ENCODE data around the gene GPR137. TPM values are rescaled to one million over a fixed set of nuclear protein-coding genes. Genes with fewer than 3 reads are reported as not detected.

The GPR137 gene
- total and polyA plus RNA-seq, 9 of the 15 experiments (the other 6 are each of a cell fraction or from before 2014, with no cell fraction given): 0.32 to 26.7 (median 10.7) TPM

- TF ChIP-seq RREB1 (CRISPR knock-in tag; IDR thresholded peaks at IDR 0.05) (no peak), MGA (IDR thresholded peaks at IDR 0.05) (0 out of 2 replicates have a peak, but pooled peaks have one; percentile 40), ZNF57 (CRISPR knock-in tag; IDR thresholded peaks at IDR 0.05) (no peak), ZNF511 (CRISPR knock-in tag; IDR thresholded peaks at IDR 0.05) (no peak), ZNF263 (CRISPR knock-in tag; IDR thresholded peaks at IDR 0.05; ENCODE audit: borderline replicate concordance) (no peak), ZBTB7A (IDR thresholded peaks at IDR 0.05; ENCODE audit: borderline replicate concordance, control insufficient read depth, low read depth, low read length) (no peak), GATAD2A (IDR thresholded peaks at IDR 0.05) (peak; percentile 17)
Measured at GRCh38 chr11:64331569-64332371, 46.1 kb downstream of the GPR137 start (continued).
